M059J (cell line): Measurements from ENCODE around the gene CTDSP2. TPM values are rescaled to one million over a fixed set of nuclear protein-coding genes. Genes with fewer than 3 reads are reported as not detected.
"Not testable (repeated sequence)": the region's sequence is repeated elsewhere in the genome, so short reads cannot be mapped to it uniquely, and the experiment has no call there.

Source experiments
- DNase-seq: peaks from one replicate; pipeline ENCODE4 v3.0.0-alpha.2; 2012; ENCODE audit warnings: low read depth
- total RNA-seq: library from RNA; depleted of rRNA; stranded (reverse); fragments of >200 nt; shearing (Covaris generic); gene quantifications from 2 replicates; pipeline ENCODE4 v1.2.3, GENCODE V29; 2014

The CTDSP2 gene
- total RNA-seq, 1 experiment from 2014 or later = 44.2 TPM

- DNase-seq = peak; percentile 90
These were observed 63.7 kb downstream of the CTDSP2 start, which contains the start of gene TSFM for GRCh38 chr12:57782608-57783465. Gene TSFM (plus strand): TSS chr12:57782787. CDS start chr12:57782802, 15 bp downstream.

GRCh38 chr12:57782243-57782607, 64.3 kb downstream of the CTDSP2 start:
- no peak for DNase-seq

- no peak for DNase-seq
These were observed 64.7 kb downstream of the CTDSP2 start for GRCh38 chr12:57781801-57782200.

DNA sequence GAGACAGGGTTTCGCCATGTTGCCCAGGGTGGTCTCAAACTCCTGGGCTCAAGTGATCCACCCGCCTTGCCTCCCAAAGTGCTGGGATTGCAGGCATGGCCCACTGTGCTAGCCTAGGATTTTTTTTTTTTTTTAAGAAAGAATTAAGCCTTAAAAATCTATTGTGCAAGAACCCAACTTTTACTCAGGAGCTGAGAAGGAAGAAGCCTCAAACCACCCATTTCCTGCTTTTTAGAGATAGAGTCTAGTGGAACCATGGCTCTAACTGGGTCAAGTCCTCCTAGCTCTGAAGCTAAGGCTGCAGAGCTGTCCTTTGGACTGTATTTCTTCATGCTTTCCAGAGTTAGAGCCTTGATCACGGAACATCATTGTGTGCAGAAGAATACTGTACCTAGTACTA, 65.3 kb downstream of the CTDSP2 start:
- DNase-seq = no peak

DNA sequence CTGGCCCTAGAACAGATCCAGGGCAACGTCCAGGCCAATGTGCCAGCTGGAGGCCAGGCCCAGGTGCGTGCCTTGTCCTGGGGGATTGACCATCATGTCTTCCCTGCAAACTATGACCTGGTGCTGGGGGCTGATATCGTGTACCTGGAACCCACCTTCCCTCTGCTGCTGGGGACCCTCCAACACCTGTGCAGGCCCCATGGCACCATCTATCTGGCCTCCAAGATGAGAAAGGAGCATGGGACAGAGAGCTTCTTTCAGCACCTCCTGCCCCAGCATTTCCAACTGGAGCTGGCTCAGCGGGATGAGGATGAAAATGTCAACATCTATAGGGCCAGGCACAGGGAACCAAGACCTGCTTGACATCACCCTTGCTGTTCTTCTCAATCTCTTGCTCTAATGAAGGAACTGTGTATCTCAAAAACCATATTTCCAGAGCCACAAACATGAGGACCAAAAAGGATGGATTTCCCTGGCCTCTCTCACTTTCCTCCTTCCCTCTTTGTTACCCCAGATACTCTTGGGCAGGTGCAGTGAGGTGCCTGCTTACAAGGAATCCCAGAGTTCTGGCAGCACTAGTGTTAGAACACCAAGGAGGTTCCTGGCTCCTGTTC, 66.1 kb downstream of the CTDSP2 start:
- DNase-seq = no peak

DNA sequence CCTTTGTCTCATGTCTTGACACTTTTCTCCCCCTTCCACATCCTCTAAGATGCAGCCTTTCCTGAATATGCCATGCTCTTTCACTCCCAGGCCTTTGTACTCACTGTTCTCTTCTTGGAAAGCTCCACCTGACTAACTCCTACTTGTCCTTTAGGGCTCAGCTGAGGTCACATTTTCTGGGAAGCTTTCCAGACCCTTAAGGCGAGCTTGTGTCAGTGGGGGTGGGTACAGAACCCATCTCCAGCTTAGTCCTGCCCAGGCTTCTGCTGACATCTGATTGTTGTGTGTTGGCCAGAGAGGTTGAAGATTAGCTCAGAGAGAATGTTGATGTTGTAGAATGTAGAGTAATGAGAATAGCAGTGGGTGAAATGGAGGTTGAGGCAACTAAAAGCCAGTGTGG, 66.8 kb downstream of the CTDSP2 start:
- DNase-seq = peak; percentile 64

DNA sequence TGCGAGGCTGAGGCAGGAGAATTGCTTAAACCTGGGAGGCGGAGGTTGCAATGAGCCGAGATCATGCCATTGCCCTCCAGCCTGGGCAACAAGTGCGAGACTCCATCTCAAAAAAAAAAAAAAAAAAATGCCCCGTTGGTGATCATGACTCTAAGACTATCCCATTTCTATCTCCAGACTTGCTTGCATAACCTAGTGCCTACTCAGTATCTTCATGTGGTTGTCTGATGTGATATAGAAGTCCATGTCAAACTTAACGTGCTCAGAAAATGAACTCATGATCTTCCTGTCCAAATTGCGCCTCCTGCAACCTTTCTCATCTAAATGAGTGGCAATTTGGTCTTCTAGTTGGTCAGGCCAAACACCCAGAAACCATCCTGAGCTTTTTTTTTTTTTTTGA, 68.6 kb downstream of the CTDSP2 start:
- no peak for DNase-seq

DNA sequence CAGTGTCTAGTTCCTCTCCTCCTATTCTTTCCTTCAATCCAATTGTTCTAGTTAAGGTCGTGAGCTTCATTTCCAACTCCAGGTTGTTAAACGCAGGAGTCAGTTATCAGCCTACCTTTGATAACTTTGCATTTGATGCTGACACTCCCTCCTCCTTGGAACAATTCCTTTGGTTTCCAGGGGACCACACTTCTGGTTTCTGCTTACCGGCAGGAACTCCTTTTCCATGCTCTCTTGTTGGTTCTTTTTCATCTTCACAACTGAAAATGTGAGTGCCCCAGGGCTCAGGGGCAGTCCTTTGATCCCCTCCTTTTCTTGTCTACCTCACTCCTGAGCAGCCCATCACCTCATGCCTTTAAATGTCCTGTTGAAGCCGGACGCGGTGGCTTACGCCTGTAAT, 69.2 kb downstream of the CTDSP2 start:
- no peak for DNase-seq

GRCh38 chr12:57776247-57776587, 70.3 kb downstream of the CTDSP2 start:
- DNase-seq = no peak

GRCh38 chr12:57775563-57776246, 70.8 kb downstream of the CTDSP2 start:
- no peak for DNase-seq

DNA sequence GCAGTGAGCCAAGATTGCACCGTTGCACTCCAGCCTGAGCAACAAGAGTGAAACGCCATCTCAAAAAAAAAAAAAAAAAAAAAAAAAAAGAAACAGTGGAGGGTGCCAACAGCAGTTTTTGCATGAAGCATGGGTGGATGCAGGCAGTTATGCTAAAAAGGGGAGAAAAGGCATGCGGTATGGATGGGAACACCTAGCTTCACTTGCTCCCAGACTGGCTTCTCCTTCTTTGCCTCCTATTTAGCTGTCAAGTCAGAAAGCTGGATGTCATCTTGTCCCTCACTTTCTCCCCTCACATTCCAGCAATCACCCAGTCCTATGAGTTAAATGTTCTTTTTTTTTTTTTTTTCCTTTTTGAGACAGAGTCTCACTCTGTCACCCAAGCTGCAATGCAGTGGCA, 71.5 kb downstream of the CTDSP2 start:
- DNase-seq = no peak

DNA sequence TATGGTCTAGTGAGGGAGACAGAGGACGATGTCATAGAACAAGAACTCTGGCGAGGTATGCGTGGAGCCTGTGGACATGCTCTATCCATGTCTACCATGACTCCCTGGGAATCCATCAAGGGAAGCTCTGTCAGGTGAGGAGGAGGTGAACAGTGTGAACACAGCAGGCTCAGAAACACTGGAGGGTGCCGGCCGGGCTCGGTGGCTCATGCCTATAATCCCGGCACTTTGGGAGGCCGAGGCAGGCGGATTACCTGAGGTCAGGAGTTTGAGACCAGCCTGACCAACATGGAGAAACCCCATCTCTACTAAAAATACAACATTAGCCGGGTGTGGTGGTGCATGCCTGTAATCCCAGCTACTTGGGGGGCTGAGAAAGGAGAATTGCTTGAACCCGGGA, 71.9 kb downstream of the CTDSP2 start:
- not testable (repeated sequence) for DNase-seq

- peak; percentile 64 for DNase-seq
These were observed 73.9 kb downstream of the CTDSP2 start, which contains the start of gene EEF1AKMT3 for GRCh38 chr12:57772429-57773322. Gene EEF1AKMT3 (plus strand): TSS chr12:57772614. CDS start chr12:57772725, 111 bp downstream.

- peak; percentile 96 for DNase-seq
These were observed 74.6 kb downstream of the CTDSP2 start, which contains the start of gene METTL1 for GRCh38 chr12:57771873-57772428. Gene METTL1 (minus strand): TSS chr12:57772105. CDS start chr12:57772083, 22 bp downstream.

DNA sequence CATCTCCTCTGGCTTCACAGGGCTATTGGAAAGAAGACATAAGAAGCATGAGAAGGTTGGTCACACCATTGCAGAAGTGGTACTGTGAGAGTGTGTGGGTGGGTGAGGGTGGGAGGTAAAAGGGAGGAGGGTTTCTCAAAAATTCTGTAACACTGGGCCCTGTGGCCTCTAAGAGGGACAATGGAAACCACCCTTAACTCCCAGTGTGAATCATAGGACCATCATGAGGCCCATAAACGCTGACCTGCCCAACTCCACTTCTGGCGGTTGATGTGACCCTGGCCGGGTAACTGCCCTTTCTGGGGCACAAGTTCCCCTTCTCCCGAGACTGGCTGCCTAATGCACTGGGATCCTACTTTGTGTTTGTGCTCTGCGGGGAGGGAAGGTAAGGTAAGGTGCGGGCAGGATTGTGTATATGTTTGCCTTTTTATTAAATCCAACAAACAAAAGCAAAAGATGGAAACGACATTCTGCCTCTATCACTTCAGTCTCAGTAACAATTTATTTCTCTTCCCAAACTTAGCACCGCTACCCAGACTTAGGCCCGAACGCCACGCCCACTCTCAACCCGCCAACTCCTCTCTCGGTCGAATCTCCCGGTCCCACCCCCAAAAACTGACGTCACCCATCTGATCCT, 75.2 kb downstream of the CTDSP2 start:
- peak; percentile 90 for DNase-seq

DNA sequence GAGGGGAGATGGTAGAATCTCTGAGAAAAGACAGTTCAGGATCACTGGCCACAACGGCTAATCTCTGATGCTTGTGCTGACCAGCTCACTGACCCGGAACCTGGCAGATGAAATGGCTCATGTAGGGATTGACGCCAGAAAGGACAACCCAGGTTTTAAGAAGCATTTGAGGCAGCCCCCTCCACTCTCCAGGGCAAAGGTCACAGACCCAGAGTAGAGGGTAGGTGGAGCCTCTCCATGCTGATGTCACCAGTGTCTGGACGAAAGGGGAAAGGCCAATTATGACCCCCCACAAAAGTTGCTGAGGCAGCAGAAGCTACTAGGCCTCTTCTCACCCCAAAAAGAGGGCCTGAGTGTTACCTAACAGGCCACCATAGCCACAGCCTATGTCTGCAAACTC, 75.8 kb downstream of the CTDSP2 start:
- DNase-seq = no peak
